Cardiac muscle cell (in vitro differentiated cells and primary cell): Measurements from ENCODE around the gene PLD2. TPM values are rescaled to one million over a fixed set of nuclear protein-coding genes. Genes with fewer than 3 reads are reported as not detected.

Experiments used
- DNase-seq, 2 donors: peaks; one replicate each; pipeline versions ENCODE4 v3.0.0 to v3.0.0-alpha.2; 2010 to 2017; ENCODE audit warnings: low read depth in 1 of 2, low spot score in 1 of 2
- H3K27ac ChIP-seq: fragments of 200-600 bp; sonication (generic); 2 replicates; pipeline ENCODE4 v1.5.1; 2016
- H3K27me3 ChIP-seq: fragments of 200-600 bp; sonication (generic); 2 replicates; pipeline ENCODE4 v1.6.0; 2016; ENCODE audit warnings: control low read depth
- H3K36me3 ChIP-seq: fragments of 200-600 bp; sonication (generic); 2 replicates; pipeline ENCODE4 v1.5.1; 2016; ENCODE audit warnings: control low read depth
- H3K4me1 ChIP-seq: fragments of 200-600 bp; sonication (generic); 2 replicates; pipeline ENCODE4 v1.8.1; 2017; ENCODE audit warnings: low read depth, mild to moderate bottlenecking, mixed run types
- H3K4me3 ChIP-seq: fragments of 200-600 bp; sonication (generic); 2 replicates; pipeline ENCODE4 v1.5.1; 2016; ENCODE audit warnings: mild to moderate bottlenecking
- H3K9me3 ChIP-seq: fragments of 200-600 bp; sonication (generic); 2 replicates; pipeline ENCODE4 v1.5.1; 2017; ENCODE audit warnings: low read depth, mild to moderate bottlenecking, control low read depth
- polyA plus RNA-seq: library from polyadenylated mRNA; unstranded; fragments of >200 nt; fragmentation: Nextera tagmentation; extraction: Ambion mirVana; gene quantifications from 2 replicates; pipeline ENCODE4 v1.2.1, GENCODE V29; 2016
- total RNA-seq: library from RNA; depleted of rRNA; stranded (reverse); fragments of >200 nt; gene quantifications from 2 replicates; pipeline ENCODE4 v1.2.3, GENCODE V29; 2016
- TF ChIP-seq, protein P1 (sequence below): IDR thresholded peaks from 2 replicates; pipeline ENCODE4 v1.5.1; 2012; ENCODE audit warnings: low read depth, mild to moderate bottlenecking, low read length

PLD2 gene
- total and polyA plus RNA-seq, 2 experiments from 2014 or later, result 15.0 to 16.8 TPM

DNA sequence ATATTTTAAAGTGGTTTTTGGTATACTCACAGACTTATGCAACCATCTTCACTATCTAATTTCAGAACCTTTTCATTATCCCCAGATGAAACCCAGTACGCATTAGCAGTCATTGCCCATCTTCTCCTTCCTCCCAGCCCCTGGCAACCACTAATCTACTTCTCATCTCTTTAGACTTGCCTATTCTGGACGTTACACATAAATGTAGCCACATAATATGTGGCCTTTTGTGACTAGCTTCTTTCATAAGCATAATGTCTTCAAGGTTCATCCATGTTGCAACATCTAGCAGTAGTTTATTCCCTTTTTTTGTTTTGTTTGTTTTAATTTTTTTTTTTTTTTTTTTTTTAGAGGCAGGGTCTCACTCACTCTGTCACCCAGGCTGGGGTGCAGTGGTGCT is 63.9 kb downstream of the PLD2 start:
- Histone ChIP-seq H3K27ac (no peak overlapping the region), H3K36me3 (no peaks in the 10 kb centered on the region), H3K4me1 (no peaks in the 10 kb centered on the region), H3K9me3 (no peaks in the 10 kb centered on the region), H3K4me3 (no peak overlapping the region), H3K27me3 (no peaks in the 10 kb centered on the region)
- no peak for DNase-seq
- TF ChIP-seq, protein P1, sequence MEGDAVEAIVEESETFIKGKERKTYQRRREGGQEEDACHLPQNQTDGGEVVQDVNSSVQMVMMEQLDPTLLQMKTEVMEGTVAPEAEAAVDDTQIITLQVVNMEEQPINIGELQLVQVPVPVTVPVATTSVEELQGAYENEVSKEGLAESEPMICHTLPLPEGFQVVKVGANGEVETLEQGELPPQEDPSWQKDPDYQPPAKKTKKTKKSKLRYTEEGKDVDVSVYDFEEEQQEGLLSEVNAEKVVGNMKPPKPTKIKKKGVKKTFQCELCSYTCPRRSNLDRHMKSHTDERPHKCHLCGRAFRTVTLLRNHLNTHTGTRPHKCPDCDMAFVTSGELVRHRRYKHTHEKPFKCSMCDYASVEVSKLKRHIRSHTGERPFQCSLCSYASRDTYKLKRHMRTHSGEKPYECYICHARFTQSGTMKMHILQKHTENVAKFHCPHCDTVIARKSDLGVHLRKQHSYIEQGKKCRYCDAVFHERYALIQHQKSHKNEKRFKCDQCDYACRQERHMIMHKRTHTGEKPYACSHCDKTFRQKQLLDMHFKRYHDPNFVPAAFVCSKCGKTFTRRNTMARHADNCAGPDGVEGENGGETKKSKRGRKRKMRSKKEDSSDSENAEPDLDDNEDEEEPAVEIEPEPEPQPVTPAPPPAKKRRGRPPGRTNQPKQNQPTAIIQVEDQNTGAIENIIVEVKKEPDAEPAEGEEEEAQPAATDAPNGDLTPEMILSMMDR, result no peak

DNA sequence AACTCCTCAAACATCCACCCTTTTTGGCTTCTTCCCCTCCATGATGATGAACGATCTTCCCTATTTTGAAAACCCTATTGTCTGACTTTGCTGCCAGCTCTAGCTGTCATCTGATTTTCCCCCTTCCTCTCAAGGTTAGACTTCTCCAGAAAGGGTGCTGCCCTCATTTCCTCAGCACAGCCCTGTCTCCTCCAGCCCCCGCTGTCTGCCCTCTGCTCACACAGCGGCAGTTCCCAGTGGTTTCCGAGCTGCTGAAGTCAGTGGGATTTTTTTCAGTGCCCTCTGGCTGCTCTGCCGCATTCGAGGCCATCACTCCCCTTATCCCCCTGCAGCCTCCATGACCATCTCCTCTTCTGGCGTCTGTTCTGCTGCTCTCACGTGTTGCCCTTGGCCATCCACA is 65.8 kb downstream of the PLD2 start:
- no peak overlapping the region for H3K27ac ChIP-seq
- H3K27me3 ChIP-seq, result no peaks in the 10 kb centered on the region
- DNase-seq, result no peak
- no peak overlapping the region for H3K4me3 ChIP-seq
- TF ChIP-seq, protein P1, result no peak
- H3K9me3 ChIP-seq, result no peaks in the 10 kb centered on the region
- no peaks in the 10 kb centered on the region for H3K4me1 ChIP-seq
- no peaks in the 10 kb centered on the region for H3K36me3 ChIP-seq

Other genes with a start within 250 kb of the PLD2 start
- gene GGT6, start 246.6 kb upstream of the PLD2 start, total RNA-seq, result not detected in 2 replicates
- not detected in 2 replicates for gene GGT6, start 246.6 kb upstream of the PLD2 start, polyA plus RNA-seq
- gene SMTNL2, start 222.6 kb upstream of the PLD2 start, total RNA-seq, result 176 and 184 TPM in 2 replicates
- 269 TPM in 2 replicates for gene SMTNL2, start 222.6 kb upstream of the PLD2 start, polyA plus RNA-seq
- 0.71 and 1.1 TPM in 2 replicates for gene ALOX15, start 165.5 kb upstream of the PLD2 start, total RNA-seq
- gene ALOX15, start 165.5 kb upstream of the PLD2 start, polyA plus RNA-seq, result 1.5 TPM in 1 of 2 replicates, not detected in the other
- gene PELP1, start 103.0 kb upstream of the PLD2 start, total RNA-seq, result 47.3 and 63.2 TPM in 2 replicates
- 52.6 and 77.7 TPM in 2 replicates for gene PELP1, start 103.0 kb upstream of the PLD2 start, polyA plus RNA-seq
- 14.4 and 17.3 TPM in 2 replicates for gene ARRB2, start 96.5 kb upstream of the PLD2 start, total RNA-seq
- 23.3 and 33.0 TPM in 2 replicates for gene ARRB2, start 96.5 kb upstream of the PLD2 start, polyA plus RNA-seq
- gene MED11, start 75.7 kb upstream of the PLD2 start, total RNA-seq, result 36.8 and 47.7 TPM in 2 replicates
- 39.1 and 40.8 TPM in 2 replicates for gene MED11, start 75.7 kb upstream of the PLD2 start, polyA plus RNA-seq
- not detected in 2 replicates for gene ZMYND15, start 67.3 kb upstream of the PLD2 start, total RNA-seq
- gene ZMYND15, start 67.3 kb upstream of the PLD2 start, polyA plus RNA-seq, result not detected in 2 replicates
- gene CXCL16, start 67.2 kb upstream of the PLD2 start, total RNA-seq, result 0.60 and 0.66 TPM in 2 replicates
- gene CXCL16, start 67.2 kb upstream of the PLD2 start, polyA plus RNA-seq, result 0.89 and 1.2 TPM in 2 replicates
- not detected in 2 replicates for gene TM4SF5, start 35.3 kb upstream of the PLD2 start, total RNA-seq
- gene TM4SF5, start 35.3 kb upstream of the PLD2 start, polyA plus RNA-seq, result not detected in 2 replicates
- 0.78 and 2.2 TPM in 2 replicates for gene VMO1, start 20.8 kb upstream of the PLD2 start, total RNA-seq
- gene VMO1, start 20.8 kb upstream of the PLD2 start, polyA plus RNA-seq, result 1.1 and 1.2 TPM in 2 replicates
- not detected in 2 replicates for gene GLTPD2, start 18.2 kb upstream of the PLD2 start, total RNA-seq
- gene GLTPD2, start 18.2 kb upstream of the PLD2 start, polyA plus RNA-seq, result 4.1 and 5.4 TPM in 2 replicates
- gene PSMB6, start 11.0 kb upstream of the PLD2 start, total RNA-seq, result 136 and 260 TPM in 2 replicates
- gene PSMB6, start 11.0 kb upstream of the PLD2 start, polyA plus RNA-seq, result 409 and 580 TPM in 2 replicates
- gene MINK1, start 26.2 kb downstream of the PLD2 start, total RNA-seq, result 31.3 and 47.7 TPM in 2 replicates
- 27.1 and 35.9 TPM in 2 replicates for gene MINK1, start 26.2 kb downstream of the PLD2 start, polyA plus RNA-seq
- gene C17orf107, start 92.4 kb downstream of the PLD2 start, total RNA-seq, result 1.7 and 7.4 TPM in 2 replicates
- 1.3 and 1.6 TPM in 2 replicates for gene C17orf107, start 92.4 kb downstream of the PLD2 start, polyA plus RNA-seq
- gene CHRNE, start 95.9 kb downstream of the PLD2 start, total RNA-seq, result 0.35 and 1.5 TPM in 2 replicates
- 0.32 and 1.1 TPM in 2 replicates for gene CHRNE, start 95.9 kb downstream of the PLD2 start, polyA plus RNA-seq
- gene GP1BA, start 125.1 kb downstream of the PLD2 start, total RNA-seq, result not detected in 2 replicates
- 0.61 and 0.81 TPM in 2 replicates for gene GP1BA, start 125.1 kb downstream of the PLD2 start, polyA plus RNA-seq
- gene SLC25A11, start 132.9 kb downstream of the PLD2 start, total RNA-seq, result 118 and 127 TPM in 2 replicates
- gene SLC25A11, start 132.9 kb downstream of the PLD2 start, polyA plus RNA-seq, result 223 and 229 TPM in 2 replicates
- gene RNF167, start 133.1 kb downstream of the PLD2 start, total RNA-seq, result 67.4 and 73.4 TPM in 2 replicates
- gene RNF167, start 133.1 kb downstream of the PLD2 start, polyA plus RNA-seq, result 71.4 and 77.1 TPM in 2 replicates
- gene PFN1, start 141.4 kb downstream of the PLD2 start, total RNA-seq, result 1,337 and 2,688 TPM in 2 replicates
- gene PFN1, start 141.4 kb downstream of the PLD2 start, polyA plus RNA-seq, result 1,185 and 1,476 TPM in 2 replicates
- gene ENO3, start 144.0 kb downstream of the PLD2 start, total RNA-seq, result 595 and 1,068 TPM in 2 replicates
- 955 and 1,853 TPM in 2 replicates for gene ENO3, start 144.0 kb downstream of the PLD2 start, polyA plus RNA-seq
- 199 and 227 TPM in 2 replicates for gene SPAG7, start 160.7 kb downstream of the PLD2 start, total RNA-seq
- gene SPAG7, start 160.7 kb downstream of the PLD2 start, polyA plus RNA-seq, result 394 and 399 TPM in 2 replicates
- 10.5 and 11.6 TPM in 2 replicates for gene CAMTA2, start 180.5 kb downstream of the PLD2 start, total RNA-seq
- 17.8 and 18.3 TPM in 2 replicates for gene CAMTA2, start 180.5 kb downstream of the PLD2 start, polyA plus RNA-seq
- 1.9 and 6.7 TPM in 2 replicates for gene INCA1, start 190.4 kb downstream of the PLD2 start, total RNA-seq
- gene INCA1, start 190.4 kb downstream of the PLD2 start, polyA plus RNA-seq, result 6.4 and 6.9 TPM in 2 replicates
- 57.9 and 65.8 TPM in 2 replicates for gene KIF1C, start 190.8 kb downstream of the PLD2 start, total RNA-seq
- gene KIF1C, start 190.8 kb downstream of the PLD2 start, polyA plus RNA-seq, result 62.9 and 67.1 TPM in 2 replicates
- not detected in 2 replicates for gene SLC52A1, start 228.3 kb downstream of the PLD2 start, total RNA-seq
- 0.16 TPM in 1 of 2 replicates, not detected in the other for gene SLC52A1, start 228.3 kb downstream of the PLD2 start, polyA plus RNA-seq